Activated CD8-positive, alpha-beta T cell treated with anti-CD3 and anti-CD28 coated beads, Interleukin-2, amount 10 ng/mL, durations not matched to agents 7 days and 5 days (primary cell): ENCODE results near the gene PICK1. TPM values are rescaled to one million over a fixed set of nuclear protein-coding genes. Genes with fewer than 3 reads are reported as not detected.

Experiments
- ATAC-seq: fragments of 150-1000 bp; cut with Tn5 transposase; one replicate; pipeline ENCODE4 v1.10.0; 2021; ENCODE audit warnings: moderate library complexity
- CTCF ChIA-PET: fragments of 350-600 bp; sonication (Branson Sonifier 250); formaldehyde crosslinking; loops from one replicate; lab custom pipeline; 2021; ENCODE audit warnings: antibody characterized with exemption; lab: Charles Lee
- POLR2A ChIA-PET: fragments of 350-600 bp; sonication (Branson Sonifier 250); formaldehyde crosslinking; loops from one replicate; lab custom pipeline; 2021; ENCODE audit warnings: antibody characterized with exemption; lab: Charles Lee
- DNase-seq: peaks from one replicate; pipeline ENCODE4 v3.0.0-alpha.2; 2020
- H3K27ac Mint-ChIP-seq: one replicate; pipeline ENCODE4 v1.8.0; 2021; ENCODE audit warnings: mild to moderate bottlenecking, mixed read lengths
- H3K27me3 Mint-ChIP-seq: one replicate; pipeline ENCODE4 v1.8.0; 2021; ENCODE audit warnings: low read depth, mixed read lengths
- H3K36me3 Mint-ChIP-seq: one replicate; pipeline ENCODE4 v1.8.0; 2021; ENCODE audit warnings: low read depth, mixed read lengths
- H3K4me1 Mint-ChIP-seq: one replicate; pipeline ENCODE4 v1.8.0; 2021; ENCODE audit warnings: low read depth, mixed read lengths
- H3K4me3 Mint-ChIP-seq: one replicate; pipeline ENCODE4 v1.8.0; 2021; ENCODE audit warnings: mild to moderate bottlenecking, mixed read lengths
- H3K9me3 Mint-ChIP-seq: one replicate; pipeline ENCODE4 v1.8.0; 2022; ENCODE audit warnings: mixed read lengths; ENCODE audit not compliant: insufficient read depth
- total RNA-seq, 2 experiments: library from RNA; stranded (reverse); gene quantifications; one replicate each; pipeline ENCODE4 v1.2.3, GENCODE V29; 2021

PICK1 gene
- total RNA-seq, 2 experiments from 2014 or later = 12.7 to 14.0 TPM

- Mint-ChIP-seq H3K27ac (no peak overlapping the region), H3K4me1 (peaks cover 15% of the 10 kb centered on the region), H3K4me3 (no peak overlapping the region), H3K27me3 (no peaks in the 10 kb centered on the region), H3K36me3 (no peaks in the 10 kb centered on the region), H3K9me3 (no peaks in the 10 kb centered on the region)
- no peak for DNase-seq
- POLR2A ChIA-PET = interaction anchor here (0.7 kb wide), 1 partner anchor 56 kb away, joined by 3 read pairs; no protein-coding TSS in a partner anchor
- ATAC-seq = no peak
- CTCF ChIA-PET = interaction anchor here (1.6 kb wide), 1 partner anchor 69 kb away, joined by 4 read pairs; no protein-coding TSS in a partner anchor
Observed at GRCh38 chr22:38120359-38121110, 63.3 kb downstream of the PICK1 start.

GRCh38 chr22:38122616-38123015, 65.4 kb downstream of the PICK1 start:
- Mint-ChIP-seq H3K4me3 (no peak overlapping the region), H3K36me3 (no peaks in the 10 kb centered on the region), H3K4me1 (peaks cover 15% of the 10 kb centered on the region), H3K27ac (no peak overlapping the region), H3K27me3 (no peaks in the 10 kb centered on the region), H3K9me3 (no peaks in the 10 kb centered on the region)
- no peak for ATAC-seq
- ChIA-PET POLR2A (no interaction called here), CTCF (no interaction called here)
- no peak for DNase-seq

GRCh38 chr22:38124236-38124974, 67.2 kb downstream of the PICK1 start:
- ATAC-seq (no peak), DNase-seq (no peak)
- ChIA-PET CTCF (interaction anchor here (1.3 kb wide), 1 partner anchor 10 kb away, joined by 4 read pairs; no protein-coding TSS in a partner anchor), POLR2A (no interaction called here)
- Mint-ChIP-seq H3K27me3 (no peaks in the 10 kb centered on the region), H3K4me1 (peaks cover 15% of the 10 kb centered on the region), H3K36me3 (no peaks in the 10 kb centered on the region), H3K27ac (no peak overlapping the region), H3K4me3 (no peak overlapping the region), H3K9me3 (no peaks in the 10 kb centered on the region)

GRCh38 chr22:38125038-38125610, 67.9 kb downstream of the PICK1 start:
- Mint-ChIP-seq H3K27ac (peak overlapping the region; percentile 57), H3K27me3 (no peaks in the 10 kb centered on the region), H3K4me3 (no peak overlapping the region), H3K4me1 (peaks cover 15% of the 10 kb centered on the region), H3K9me3 (no peaks in the 10 kb centered on the region), H3K36me3 (no peaks in the 10 kb centered on the region)
- DNase-seq (no peak), ATAC-seq (no peak)
- POLR2A ChIA-PET = no interaction called here
- CTCF ChIA-PET = no interaction called here

Other genes with a start within 250 kb of the PICK1 start
- 10 to 100 TPM; 14.3 to 18.3 TPM for gene GCAT, start 249.5 kb upstream of the PICK1 start, total RNA-seq
- under 1 TPM in 1 of 2 experiments, not detected in 1; 0.24 TPM for gene GALR3, start 234.0 kb upstream of the PICK1 start, total RNA-seq
- 10 to 100 TPM; 28.6 to 29.9 TPM for gene ANKRD54, start 213.1 kb upstream of the PICK1 start, total RNA-seq
- 100 to 1,000 TPM; 391 to 410 TPM for gene EIF3L, start 208.0 kb upstream of the PICK1 start, total RNA-seq
- 10 to 100 TPM; 21.3 to 24.5 TPM for gene MICALL1, start 151.1 kb upstream of the PICK1 start, total RNA-seq
- gene C22orf23, start 103.8 kb upstream of the PICK1 start, total RNA-seq = not detected
- 10 to 100 TPM; 71.7 to 73.8 TPM for gene POLR2F, start 103.7 kb upstream of the PICK1 start, total RNA-seq
- not detected for gene SOX10, start 72.8 kb upstream of the PICK1 start, total RNA-seq
- not detected for gene SLC16A8, start 26.8 kb downstream of the PICK1 start, total RNA-seq
- under 1 TPM; 0.47 to 0.58 TPM for gene BAIAP2L2, start 53.3 kb downstream of the PICK1 start, total RNA-seq
- gene PLA2G6, start 124.4 kb downstream of the PICK1 start, total RNA-seq = 10 to 100 TPM; 39.8 to 43.1 TPM
- 1 to 10 TPM; 6.8 to 9.1 TPM for gene MAFF, start 144.6 kb downstream of the PICK1 start, total RNA-seq
- 10 to 100 TPM; 30.8 to 31.4 TPM for gene TMEM184B, start 215.6 kb downstream of the PICK1 start, total RNA-seq